Subcutaneous abdominal adipose tissue (tissue), 5 donors: ENCODE measurements around the gene FMN1.

Experiments used
- H3K27ac ChIP-seq: one replicate; pipeline ENCODE4 v1.7.0; 2013; ENCODE audit warnings: low read depth, mild to moderate bottlenecking, inconsistent platforms, low read length, moderate library complexity
- H3K27me3 ChIP-seq, 5 donors: one replicate each; pipeline ENCODE4 v1.7.0; 2013; ENCODE audit warnings: low read length in 5 of 5, inconsistent platforms in 1 of 5; ENCODE audit not compliant: control insufficient read depth in 5 of 5, insufficient read depth in 4 of 5
- H3K36me3 ChIP-seq, 5 donors: one replicate each; pipeline ENCODE4 v1.7.0; 2013; ENCODE audit warnings: low read length in 5 of 5; ENCODE audit not compliant: control insufficient read depth in 5 of 5, insufficient read depth in 5 of 5
- H3K4me1 ChIP-seq, 5 donors: one replicate each; pipeline ENCODE4 v1.7.0; 2013; ENCODE audit warnings: low read length in 5 of 5, mild to moderate bottlenecking in 3 of 5, moderate library complexity in 1 of 5; ENCODE audit not compliant: control insufficient read depth in 5 of 5, insufficient read depth in 5 of 5
- H3K4me3 ChIP-seq, 5 donors: one replicate each; pipeline ENCODE4 v1.7.0; 2013; ENCODE audit warnings: low read length in 5 of 5, low read depth in 1 of 5
- H3K9ac ChIP-seq, 5 donors: one replicate each; pipeline ENCODE4 v1.7.0; 2013; ENCODE audit warnings: low read length in 5 of 5, mild to moderate bottlenecking in 4 of 5, moderate library complexity in 3 of 5
- H3K9me3 ChIP-seq, 5 donors: one replicate each; pipeline ENCODE4 v1.7.0; 2013; ENCODE audit warnings: low read length in 5 of 5; ENCODE audit not compliant: control insufficient read depth in 5 of 5
- donor health status: healthy.
- donor health status: healthy.
- donor health status: healthy.
- donor health status: healthy.
- donor health status: healthy.

FMN1 gene

GRCh38 chr15:33099213-33099612, 95.3 kb downstream of the FMN1 start:
- no peaks in the 10 kb centered on the region for H3K27me3 ChIP-seq
- no peak overlapping the region for H3K9ac ChIP-seq
- no peaks in the 10 kb centered on the region for H3K9me3 ChIP-seq
- H3K27ac ChIP-seq, result no peak overlapping the region
- no peak overlapping the region for H3K4me3 ChIP-seq
- H3K36me3 ChIP-seq, result no peaks in the 10 kb centered on the region
- H3K4me1 ChIP-seq, result no peaks in the 10 kb centered on the region

- Histone ChIP-seq H3K36me3 (no peaks in the 10 kb centered on the region), H3K4me1 (no peaks in the 10 kb centered on the region), H3K4me3 (no peak overlapping the region), H3K9me3 (no peaks in the 10 kb centered on the region), H3K9ac (no peak overlapping the region), H3K27me3 (no peaks in the 10 kb centered on the region), H3K27ac (no peak overlapping the region)
Observed at GRCh38 chr15:33098094-33099058, 96.1 kb downstream of the FMN1 start.

DNA sequence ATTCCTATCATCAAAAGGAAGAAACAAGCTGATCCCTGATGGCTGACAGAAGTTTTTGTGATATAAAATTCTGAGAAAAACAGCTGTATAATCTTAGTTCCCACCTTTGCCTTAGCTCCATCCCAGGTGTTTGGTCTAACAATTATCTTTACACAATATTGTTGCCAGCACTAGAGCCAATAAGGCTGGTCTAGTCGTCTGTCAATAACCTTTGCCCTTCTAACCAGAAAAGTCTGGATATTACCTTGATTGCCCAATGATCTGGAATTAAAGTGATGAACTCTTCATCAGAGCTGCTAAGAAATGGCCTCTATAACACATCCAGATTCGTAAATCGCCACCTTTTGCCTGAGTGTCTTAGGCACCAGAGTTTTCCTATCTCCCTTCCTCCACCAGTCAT, 98.4 kb downstream of the FMN1 start:
- Histone ChIP-seq H3K4me1 (peaks cover 0 to 3% (median 0%) of the 10 kb centered on the region in 5 donors), H3K4me3 (no peak overlapping the region), H3K27me3 (no peaks in the 10 kb centered on the region), H3K9me3 (no peaks in the 10 kb centered on the region), H3K9ac (no peak overlapping the region), H3K36me3 (no peaks in the 10 kb centered on the region), H3K27ac (no peak overlapping the region)

- Histone ChIP-seq H3K27me3 (no peaks in the 10 kb centered on the region), H3K4me1 (peaks cover 0 to 3% (median 0%) of the 10 kb centered on the region in 5 donors), H3K36me3 (no peaks in the 10 kb centered on the region), H3K4me3 (no peak overlapping the region), H3K27ac (no peak overlapping the region), H3K9me3 (no peaks in the 10 kb centered on the region), H3K9ac (no peak overlapping the region)
Observed at GRCh38 chr15:33095641-33096040, 98.9 kb downstream of the FMN1 start.

DNA sequence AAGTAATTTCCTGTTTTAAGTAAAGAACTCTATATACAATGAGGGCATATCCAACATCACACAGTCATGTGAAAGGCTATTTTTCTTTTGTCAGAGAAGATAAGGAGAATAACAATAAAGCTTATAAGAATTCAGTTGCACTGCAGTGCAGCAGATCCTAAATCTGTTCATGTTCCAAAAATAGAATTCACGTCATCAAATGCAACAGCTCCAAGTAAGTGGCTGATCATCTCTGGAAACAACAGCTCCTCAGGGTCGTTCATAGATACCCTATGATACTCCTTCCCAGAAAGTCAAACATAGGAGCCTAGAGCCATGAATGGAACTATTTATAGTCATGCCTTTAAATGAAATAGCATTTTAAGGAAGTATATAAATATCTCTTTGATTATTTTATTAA, 100.2 kb downstream of the FMN1 start:
- no peak overlapping the region for H3K4me3 ChIP-seq

DNA sequence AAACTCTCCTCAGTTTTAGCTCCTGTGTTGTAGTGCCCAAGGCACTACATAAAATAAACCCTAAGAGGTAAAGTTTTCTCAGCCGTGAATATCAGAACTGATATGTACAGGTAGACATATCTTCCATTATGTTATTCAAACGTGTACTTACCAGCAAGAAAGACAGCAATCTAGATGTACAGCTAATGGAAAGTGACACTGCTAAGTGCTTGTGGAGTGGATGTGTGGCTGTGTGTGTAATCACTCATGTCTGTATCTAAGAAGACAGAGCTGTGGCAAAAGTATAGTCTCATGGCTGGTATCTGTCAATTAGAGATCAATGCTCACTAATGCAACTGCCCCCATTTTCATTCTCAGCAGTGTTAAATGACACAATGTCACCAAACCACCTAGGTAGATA, 101.3 kb downstream of the FMN1 start:
- Histone ChIP-seq H3K27me3 (no peaks in the 10 kb centered on the region), H3K9ac (no peak overlapping the region), H3K36me3 (no peaks in the 10 kb centered on the region), H3K9me3 (no peaks in the 10 kb centered on the region), H3K27ac (no peak overlapping the region), H3K4me3 (no peak overlapping the region), H3K4me1 (peaks cover 0 to 4% (median 0%) of the 10 kb centered on the region in 5 donors)

More for the DNA sequence above, 100.2 kb downstream of the FMN1 start:
- H3K4me1 ChIP-seq, result peaks cover 0 to 4% (median 0%) of the 10 kb centered on the region in 5 donors
- no peaks in the 10 kb centered on the region for H3K9me3 ChIP-seq
- H3K9ac ChIP-seq, result no peak overlapping the region
- H3K27me3 ChIP-seq, result no peaks in the 10 kb centered on the region
- no peaks in the 10 kb centered on the region for H3K36me3 ChIP-seq
- H3K27ac ChIP-seq, result no peak overlapping the region

- H3K4me3 ChIP-seq, result no peak overlapping the region
- no peaks in the 10 kb centered on the region for H3K9me3 ChIP-seq
- no peaks in the 10 kb centered on the region for H3K36me3 ChIP-seq
- no peak overlapping the region for H3K9ac ChIP-seq
- H3K27ac ChIP-seq, result no peak overlapping the region
- no peaks in the 10 kb centered on the region for H3K27me3 ChIP-seq
- H3K4me1 ChIP-seq, result peaks cover 0 to 4% (median 0%) of the 10 kb centered on the region in 5 donors
Observed at GRCh38 chr15:33091983-33092693, 102.4 kb downstream of the FMN1 start.

DNA sequence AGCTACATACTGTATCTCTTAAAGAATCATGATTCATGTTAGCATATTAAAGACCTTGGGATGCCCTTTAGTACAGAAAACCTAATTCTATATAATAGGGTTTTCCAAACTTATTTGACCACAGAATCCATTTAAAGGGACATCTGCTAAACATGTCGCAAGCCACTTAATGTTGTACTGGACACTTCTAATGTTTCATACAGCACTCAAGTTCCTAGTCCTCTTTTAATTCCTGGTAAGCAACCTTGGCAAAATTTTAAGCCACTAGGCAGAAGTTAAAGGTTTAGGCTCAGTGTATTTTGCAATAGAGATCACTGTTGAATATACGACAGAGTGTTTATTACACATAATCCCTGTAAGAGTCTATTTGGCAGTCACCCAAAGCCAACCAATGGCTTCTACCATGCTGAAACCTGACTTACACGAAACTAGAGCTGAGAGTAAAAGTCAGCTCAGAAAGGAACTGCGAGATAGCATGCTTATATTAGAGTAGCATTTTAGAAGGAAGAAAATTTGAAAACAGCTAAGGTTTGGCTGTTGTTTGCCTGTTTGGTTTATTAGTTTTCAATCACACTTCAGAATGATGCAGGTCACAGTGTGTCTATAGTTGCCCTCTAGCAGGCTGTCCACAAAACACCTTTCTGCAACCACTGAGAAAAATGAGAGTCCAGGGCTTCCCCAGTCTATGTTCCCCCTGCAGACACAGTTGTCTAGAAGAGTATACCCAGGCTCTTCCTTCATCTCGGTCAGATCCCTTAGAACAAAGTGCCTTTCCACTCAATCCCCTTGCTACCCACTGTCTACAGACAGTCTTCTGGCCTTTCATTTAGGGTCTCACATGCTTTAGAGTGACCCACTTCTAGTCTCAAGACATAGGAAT, 104.4 kb downstream of the FMN1 start:
- Histone ChIP-seq H3K27me3 (peaks cover 0 to 2% (median 0%) of the 10 kb centered on the region in 5 donors), H3K9me3 (no peaks in the 10 kb centered on the region), H3K27ac (no peak overlapping the region), H3K9ac (no peak overlapping the region), H3K36me3 (no peaks in the 10 kb centered on the region), H3K4me1 (peaks cover 0 to 4% (median 0%) of the 10 kb centered on the region in 5 donors), H3K4me3 (no peak overlapping the region)

DNA sequence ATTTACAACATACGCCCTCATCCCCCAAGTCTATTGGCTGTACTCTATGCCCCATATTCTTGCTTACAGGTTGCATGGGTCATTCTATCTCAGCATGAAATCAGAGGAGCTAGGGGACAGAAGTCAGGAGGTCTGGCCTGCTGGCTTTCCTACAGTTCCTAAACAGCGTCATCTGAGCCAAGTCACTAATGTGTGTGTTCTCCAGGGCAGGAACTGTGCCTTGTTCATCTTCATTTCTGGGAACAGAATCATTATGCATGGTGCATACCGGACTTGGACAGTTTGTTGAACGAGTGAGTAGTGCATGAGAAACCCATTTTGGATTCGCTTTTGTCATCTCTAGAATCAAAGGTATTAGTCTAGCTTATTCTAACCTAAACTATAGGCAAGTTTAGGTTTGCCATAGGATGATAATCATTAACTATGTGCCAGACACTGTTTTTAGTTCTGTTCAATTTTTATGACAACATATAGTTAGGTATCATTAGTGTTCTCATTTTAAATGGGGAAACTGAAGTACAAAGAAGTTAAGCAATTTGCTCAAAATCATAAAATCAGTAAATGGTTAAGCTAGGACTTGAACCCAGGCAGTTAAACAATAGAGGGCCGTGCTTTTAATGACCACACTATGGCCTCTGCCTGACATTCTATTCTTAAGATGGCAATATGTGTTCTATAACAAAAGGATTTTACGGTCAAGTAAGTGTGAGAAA, 105.2 kb downstream of the FMN1 start:
- no peaks in the 10 kb centered on the region for H3K36me3 ChIP-seq
- H3K27ac ChIP-seq, result no peak overlapping the region
- peaks cover 0 to 4% (median 0%) of the 10 kb centered on the region in 5 donors for H3K4me1 ChIP-seq
- H3K27me3 ChIP-seq, result peaks cover 0 to 2% (median 0%) of the 10 kb centered on the region in 5 donors
- no peak overlapping the region for H3K9ac ChIP-seq
- no peak overlapping the region for H3K4me3 ChIP-seq
- H3K9me3 ChIP-seq, result no peaks in the 10 kb centered on the region
